T-cell (primary cell): Measurements from ENCODE around the gene CABLES1. TPM values are rescaled to one million over a fixed set of nuclear protein-coding genes. Genes with fewer than 3 reads are reported as not detected.
"Not testable (repeated sequence)": the region's sequence is repeated elsewhere in the genome, so short reads cannot be mapped to it uniquely, and the experiment has no call there.

Experiments used
- ATAC-seq, 4 experiments: fragments of 200-7000 bp in 3 of 4; fragments of 150-1000 bp in 1 of 4; cut with Tn5 transposase; replicated peaks in 1 of 4; 1 replicate in 3 of 4; 2 replicates in 1 of 4; pipeline ENCODE4 v1.10.0; 2021; ENCODE audit warnings: moderate library complexity in 3 of 4, mild to moderate bottlenecking in 2 of 4, moderate number of reproducible peaks in 1 of 4
- CTCF ChIA-PET, 2 donors: fragments of 300-600 bp; sonication (Branson Sonifier 250); formaldehyde crosslinking; loops; one replicate each; lab custom pipeline; 2022; ENCODE audit warnings: antibody characterized with exemption in 2 of 2; lab: Charles Lee
- POLR2A ChIA-PET, 2 donors: fragments of 300-600 bp; sonication (Branson Sonifier 250); formaldehyde crosslinking; loops; one replicate each; lab custom pipeline; 2022; ENCODE audit warnings: antibody characterized with exemption in 2 of 2; lab: Charles Lee
- DNase-seq, 35 experiments: peaks; one replicate each; pipeline versions ENCODE4 v3.0.0 to v3.0.0-alpha.2; 2013 to 2023
- H3K27ac ChIP-seq: one replicate; pipeline ENCODE4 v1.5.1; 2013; ENCODE audit warnings: low read length
- H3K27me3 ChIP-seq, 2 experiments: replicated peaks in 1 of 2; 1 replicate in 1 of 2; 2 replicates in 1 of 2; pipeline versions ENCODE4 v1.6.1 to v1.7.0; 2013; ENCODE audit warnings: low read length in 1 of 2, mixed read lengths in 1 of 2; ENCODE audit not compliant: control insufficient read depth in 2 of 2, insufficient read depth in 2 of 2; ENCODE audit errors: extremely low read depth in 1 of 2
- H3K36me3 ChIP-seq, 2 donors: 1 replicate in 1 of 2; 2 replicates in 1 of 2; pipeline versions ENCODE4 v1.6.1 to v1.7.0; 2013; ENCODE audit warnings: low read length in 1 of 2; ENCODE audit not compliant: control insufficient read depth in 2 of 2, insufficient read depth in 1 of 2; ENCODE audit errors: extremely low read depth in 1 of 2
- H3K4me1 ChIP-seq, 2 experiments: 1 replicate in 1 of 2; 2 replicates in 1 of 2; pipeline versions ENCODE4 v1.6.1 to v1.7.0; 2013; ENCODE audit warnings: low read length in 2 of 2, mixed read lengths in 1 of 2; ENCODE audit not compliant: insufficient read depth in 2 of 2, control insufficient read depth in 1 of 2; ENCODE audit errors: extremely low read depth in 1 of 2
- H3K4me3 ChIP-seq, 2 donors: 1 replicate in 1 of 2; 2 replicates in 1 of 2; pipeline versions ENCODE4 v1.5.1 to v1.7.0; 2013; ENCODE audit warnings: mild to moderate bottlenecking in 2 of 2, low read length in 1 of 2, moderate library complexity in 1 of 2; ENCODE audit not compliant: control insufficient read depth in 1 of 2; ENCODE audit errors: extremely low read depth in 1 of 2
- H3K9me3 ChIP-seq: 2 replicates; pipeline ENCODE4 v1.7.0; 2013
- H3K27ac Mint-ChIP-seq, 2 donors: one replicate each; pipeline ENCODE4 v1.8.0; 2020 to 2021; ENCODE audit warnings: mild to moderate bottlenecking in 2 of 2, mixed read lengths in 2 of 2
- H3K27me3 Mint-ChIP-seq, 2 donors: one replicate each; pipeline ENCODE4 v1.8.0; 2021 to 2022; ENCODE audit warnings: mixed read lengths in 2 of 2
- H3K36me3 Mint-ChIP-seq: one replicate; pipeline ENCODE4 v1.8.0; 2021; ENCODE audit warnings: mixed read lengths
- H3K4me1 Mint-ChIP-seq, 3 donors: one replicate each; pipeline ENCODE4 v1.8.0; 2020 to 2022; ENCODE audit warnings: mixed read lengths in 3 of 3, mild to moderate bottlenecking in 1 of 3
- H3K4me3 Mint-ChIP-seq, 3 donors: one replicate each; pipeline ENCODE4 v1.8.0; 2020 to 2022; ENCODE audit warnings: mild to moderate bottlenecking in 3 of 3, mixed read lengths in 3 of 3, moderate library complexity in 3 of 3
- H3K9me3 Mint-ChIP-seq, 3 donors: one replicate each; pipeline ENCODE4 v1.8.0; 2020 to 2022; ENCODE audit warnings: mixed read lengths in 3 of 3
- WGBS: methylation state at CpG from one replicate; pipeline ENCODE4 v1.1.5; 2013; ENCODE audit warnings: missing lambda C conversion rate; ENCODE audit not compliant: insufficient coverage; 5-methylcytosine and 5-hydroxymethylcytosine counted together
- total RNA-seq, 35 experiments: library from RNA in 6 of 35; stranded (reverse) in 6 of 35; fragments of 120-200 nt in 1 of 35; gene quantifications; one replicate each; pipeline versions ENCODE4 v1.2.1 to v1.2.4 and lab custom pipeline; 2013 to 2026

The CABLES1 gene
- total RNA-seq, 5 donors from 2014 or later (not counting 1 experiment from before 2014, with no cell fraction given) = 0.23 to 1.7 (median 0.85) TPM

- Histone ChIP-seq H3K4me1 (peaks cover 12 to 30% of the 10 kb centered on the region in 2 experiments), H3K27me3 (peaks cover 0 to 3% of the 10 kb centered on the region in 2 experiments), H3K27ac (no peak overlapping the region), H3K36me3 (no peaks in the 10 kb centered on the region), H3K4me3 (no peak overlapping the region), H3K9me3 (no peaks in the 10 kb centered on the region)
- H3K9me3 Mint-ChIP-seq = peaks cover 0 to 5% (median 0%) of the 10 kb centered on the region in 3 donors
- no peaks in the 10 kb centered on the region for H3K27me3 Mint-ChIP-seq
- 75% methylated on average over 4 of the region's 9 CpGs for WGBS
- no peak for DNase-seq
- no peak overlapping the region for H3K27ac Mint-ChIP-seq
- H3K4me3 Mint-ChIP-seq = no peak overlapping the region
- ChIA-PET POLR2A (no interaction called here), CTCF (no interaction called here)
- ATAC-seq = no peak
- peaks cover 37 to 43% (median 40%) of the 10 kb centered on the region in 3 donors for H3K4me1 Mint-ChIP-seq
- H3K36me3 Mint-ChIP-seq = no peaks in the 10 kb centered on the region
Measured at GRCh38 chr18:23263551-23264235, 128.4 kb downstream of the CABLES1 start.

GRCh38 chr18:23265682-23266399 is 130.6 kb downstream of the CABLES1 start:
- Mint-ChIP-seq H3K4me1 (peaks cover 22 to 28% (median 26%) of the 10 kb centered on the region in 3 donors), H3K9me3 (peaks cover 7 to 19% (median 8%) of the 10 kb centered on the region in 3 donors), H3K27me3 (no peaks in the 10 kb centered on the region), H3K36me3 (peaks cover 8% of the 10 kb centered on the region), H3K27ac (no peak overlapping the region), H3K4me3 (no peak overlapping the region)
- Histone ChIP-seq H3K9me3 (no peaks in the 10 kb centered on the region), H3K27ac (no peak overlapping the region), H3K36me3 (no peaks in the 10 kb centered on the region), H3K4me3 (no peak overlapping the region), H3K27me3 (no peaks in the 10 kb centered on the region), H3K4me1 (peaks cover 0 to 13% of the 10 kb centered on the region in 2 experiments)
- ATAC-seq = no peak
- 90% methylated on average over 5 of the region's 7 CpGs for WGBS
- ChIA-PET CTCF (interaction anchor here in 1 of 2 donors (0.6 kb wide), 1 partner anchor 15 kb away, joined by 4 read pairs; no protein-coding TSS in a partner anchor), POLR2A (interaction anchor here in 1 of 2 donors (0.7 kb wide), 1 partner anchor 1155 kb away, joined by 6 read pairs; no protein-coding TSS in a partner anchor)
- DNase-seq = no peak

GRCh38 chr18:23266717-23267446 is 131.6 kb downstream of the CABLES1 start:
- H3K27me3 ChIP-seq = no peaks in the 10 kb centered on the region
- peaks cover 20 to 26% (median 23%) of the 10 kb centered on the region in 3 donors for H3K4me1 Mint-ChIP-seq
- POLR2A ChIA-PET = interaction anchor here (0.6 to 0.7 kb wide), 2 partner anchors 126 to 1154 kb away, joined by 4 to 6 read pairs; no protein-coding TSS in a partner anchor
- no peaks in the 10 kb centered on the region for H3K9me3 ChIP-seq
- no peak overlapping the region for H3K27ac ChIP-seq
- H3K27ac Mint-ChIP-seq = no peak overlapping the region
- peaks cover 0 to 9% of the 10 kb centered on the region in 2 experiments for H3K4me1 ChIP-seq
- peaks cover 12% of the 10 kb centered on the region for H3K36me3 Mint-ChIP-seq
- H3K4me3 ChIP-seq = no peak overlapping the region
- H3K4me3 Mint-ChIP-seq = no peak overlapping the region
- DNase-seq = no peak
- peaks cover 7 to 29% (median 10%) of the 10 kb centered on the region in 3 donors for H3K9me3 Mint-ChIP-seq
- CTCF ChIA-PET = no interaction called here
- no peaks in the 10 kb centered on the region for H3K27me3 Mint-ChIP-seq
- H3K36me3 ChIP-seq = no peaks in the 10 kb centered on the region
- peak in 1 of 4 experiments; percentile 56 for ATAC-seq
- WGBS = 74% methylated on average over 14 of the region's 20 CpGs

GRCh38 chr18:23267447-23267776 is 132.1 kb downstream of the CABLES1 start:
- POLR2A ChIA-PET = interaction anchor here in 1 of 2 donors (0.6 kb wide), 1 partner anchor 126 kb away, joined by 4 read pairs; no protein-coding TSS in a partner anchor
- peaks cover 20 to 26% (median 23%) of the 10 kb centered on the region in 3 donors for H3K4me1 Mint-ChIP-seq
- CTCF ChIA-PET = no interaction called here

GRCh38 chr18:23268641-23269040 is 133.4 kb downstream of the CABLES1 start:
- peaks cover 12% of the 10 kb centered on the region for H3K36me3 Mint-ChIP-seq
- Histone ChIP-seq H3K27me3 (no peaks in the 10 kb centered on the region), H3K9me3 (no peaks in the 10 kb centered on the region), H3K4me1 (peaks cover 0 to 9% of the 10 kb centered on the region in 2 experiments), H3K27ac (no peak overlapping the region), H3K4me3 (no peak overlapping the region), H3K36me3 (no peaks in the 10 kb centered on the region)
- no peak for ATAC-seq
- no peaks in the 10 kb centered on the region for H3K27me3 Mint-ChIP-seq
- DNase-seq = no peak
- POLR2A ChIA-PET = no interaction called here
- no peak overlapping the region for H3K4me3 Mint-ChIP-seq
- H3K27ac Mint-ChIP-seq = no peak overlapping the region
- peaks cover 20 to 26% (median 23%) of the 10 kb centered on the region in 3 donors for H3K4me1 Mint-ChIP-seq
- CTCF ChIA-PET = no interaction called here
- 88% methylated on average over 5 of the region's 8 CpGs for WGBS
- peaks cover 7 to 30% (median 10%) of the 10 kb centered on the region in 3 donors for H3K9me3 Mint-ChIP-seq

More at GRCh38 chr18:23267447-23267776, 132.1 kb downstream of the CABLES1 start:
- WGBS = 75% methylated on average over 5 of the region's 6 CpGs
- H3K27ac ChIP-seq = no peak overlapping the region
- no peak for ATAC-seq
- no peaks in the 10 kb centered on the region for H3K36me3 ChIP-seq
- no peaks in the 10 kb centered on the region for H3K27me3 Mint-ChIP-seq
- H3K9me3 Mint-ChIP-seq = peaks cover 7 to 30% (median 10%) of the 10 kb centered on the region in 3 donors
- peaks cover 12% of the 10 kb centered on the region for H3K36me3 Mint-ChIP-seq
- H3K4me3 ChIP-seq = no peak overlapping the region
- H3K27ac Mint-ChIP-seq = no peak overlapping the region
- no peaks in the 10 kb centered on the region for H3K9me3 ChIP-seq
- H3K4me1 ChIP-seq = peaks cover 0 to 9% of the 10 kb centered on the region in 2 experiments
- DNase-seq = no peak
- H3K4me3 Mint-ChIP-seq = no peak overlapping the region
- no peaks in the 10 kb centered on the region for H3K27me3 ChIP-seq

GRCh38 chr18:23269068-23269467 is 133.8 kb downstream of the CABLES1 start:
- Mint-ChIP-seq H3K27ac (peak overlapping the region in 1 of 2 donors; percentile 74), H3K4me1 (peaks cover 20 to 26% (median 23%) of the 10 kb centered on the region in 3 donors), H3K9me3 (peaks cover 7 to 30% (median 10%) of the 10 kb centered on the region in 3 donors), H3K36me3 (peaks cover 12% of the 10 kb centered on the region)
- H3K27me3 Mint-ChIP-seq, H3K27me3 ChIP-seq, H3K4me3 Mint-ChIP-seq, H3K4me3 ChIP-seq, H3K27ac ChIP-seq, H3K4me1 ChIP-seq, H3K9me3 ChIP-seq, POLR2A ChIA-PET, CTCF ChIA-PET, H3K36me3 ChIP-seq: not testable (repeated sequence)
- peak in 2 of 35 experiments; percentile 5 to 31 for DNase-seq
- peak; percentile 43 to 49 (median 46) for ATAC-seq
- WGBS = no CpG with 5 or more reads among the region's 1 CpG
